B cell (primary cell): ENCODE results near the gene NMNAT2. TPM values are rescaled to one million over a fixed set of nuclear protein-coding genes. Genes with fewer than 3 reads are reported as not detected.

ENCODE experiments used
- ATAC-seq: fragments of 200-7000 bp; cut with Tn5 transposase; one replicate; pipeline ENCODE4 v1.10.0; 2021; ENCODE audit warnings: low read depth, mild to moderate bottlenecking, moderate number of reproducible peaks, moderate library complexity
- CTCF ChIA-PET: fragments of 350-600 bp; sonication (Branson Sonifier 250); formaldehyde crosslinking; loops from one replicate; lab custom pipeline; 2021; ENCODE audit warnings: antibody characterized with exemption, inconsistent platforms; lab: Charles Lee
- POLR2A ChIA-PET: fragments of 350-600 bp; sonication (Branson Sonifier 250); formaldehyde crosslinking; loops from one replicate; lab custom pipeline; 2021; ENCODE audit warnings: antibody characterized with exemption; lab: Charles Lee
- DNase-seq: peaks from one replicate; pipeline ENCODE4 v3.0.0; 2013
- H2AFZ ChIP-seq: 2 replicates; pipeline ENCODE4 v1.6.1; 2012; ENCODE audit warnings: mild to moderate bottlenecking, low read depth, low read length; ENCODE audit not compliant: insufficient read depth, poor library complexity, severe bottlenecking
- H3K27ac ChIP-seq, 2 donors: 1 replicate in 1 of 2; 2 replicates in 1 of 2; pipeline ENCODE4 v1.5.1; 2012 to 2013; ENCODE audit warnings: low read length in 2 of 2, mild to moderate bottlenecking in 2 of 2, moderate library complexity in 1 of 2
- H3K27me3 ChIP-seq, 4 experiments: fragments of 200-600 bp in 1 of 4; sonication (generic) in 1 of 4; replicated peaks in 1 of 4; 1 replicate in 2 of 4; 2 replicates in 2 of 4; pipeline versions ENCODE4 v1.6.1 to v1.7.0; 2013 to 2016; ENCODE audit warnings: low read length in 3 of 4, mild to moderate bottlenecking in 2 of 4, mixed read lengths in 1 of 4, moderate library complexity in 1 of 4; ENCODE audit not compliant: insufficient read depth in 4 of 4, control insufficient read depth in 3 of 4; ENCODE audit errors: control extremely low read depth in 1 of 4
- H3K36me3 ChIP-seq, 2 experiments: replicated peaks in 1 of 2; 1 replicate in 1 of 2; 2 replicates in 1 of 2; pipeline versions ENCODE4 v1.6.1 to v1.7.1; 2013; ENCODE audit warnings: low read length in 1 of 2; ENCODE audit not compliant: insufficient read depth in 2 of 2, control insufficient read depth in 1 of 2; ENCODE audit errors: control extremely low read depth in 1 of 2, extremely low read depth in 1 of 2
- H3K4me1 ChIP-seq, 2 donors: fragments of 200-600 bp in 1 of 2; sonication (generic) in 1 of 2; 1 replicate in 1 of 2; 2 replicates in 1 of 2; pipeline versions ENCODE4 v1.5.1 to v1.6.1; 2013 to 2017; ENCODE audit warnings: low read length in 2 of 2; ENCODE audit not compliant: control insufficient read depth in 2 of 2, insufficient read depth in 2 of 2
- H3K4me2 ChIP-seq: replicated peaks from 2 replicates; pipeline ENCODE3; 2012; ENCODE audit warnings: mild to moderate bottlenecking, low read depth, low read length; ENCODE audit not compliant: poor library complexity, severe bottlenecking
- H3K4me3 ChIP-seq, 5 experiments: fragments of 200-600 bp in 1 of 5; sonication (generic) in 1 of 5; 1 replicate in 3 of 5; 2 replicates in 2 of 5; pipeline versions ENCODE4 v1.5.1 to v1.7.0; 2011 to 2016; ENCODE audit warnings: low read length in 4 of 5, mild to moderate bottlenecking in 4 of 5, low read depth in 2 of 5, control low read depth in 1 of 5, moderate library complexity in 1 of 5; ENCODE audit not compliant: insufficient read depth in 1 of 5; ENCODE audit errors: control extremely low read depth in 1 of 5, extremely low read depth in 1 of 5
- H3K79me2 ChIP-seq: fragments of 200-600 bp; sonication (generic); one replicate; pipeline ENCODE4 v1.6.0; 2016; ENCODE audit warnings: low read length; ENCODE audit not compliant: control insufficient read depth, insufficient read depth
- H3K9ac ChIP-seq: fragments of 200-600 bp; sonication (generic); 2 replicates; pipeline ENCODE4 v1.6.1; 2017; ENCODE audit warnings: mild to moderate bottlenecking, low read length, moderate library complexity
- H3K9me3 ChIP-seq, 3 donors: one replicate each; pipeline versions ENCODE4 v1.6.1 to v1.7.1; 2013; ENCODE audit warnings: low read length in 2 of 3; ENCODE audit not compliant: control insufficient read depth in 2 of 3, insufficient read depth in 1 of 3; ENCODE audit errors: control extremely low read depth in 1 of 3
- H4K20me1 ChIP-seq: 2 replicates; pipeline ENCODE4 v1.6.0; 2012; ENCODE audit warnings: mild to moderate bottlenecking, low read length; ENCODE audit not compliant: insufficient read depth, control insufficient read depth, poor library complexity, severe bottlenecking
- H3K27ac Mint-ChIP-seq: one replicate; pipeline ENCODE4 v1.8.0; 2021; ENCODE audit warnings: mixed read lengths
- H3K27me3 Mint-ChIP-seq: one replicate; pipeline ENCODE4 v1.8.0; 2021; ENCODE audit warnings: mixed read lengths
- H3K4me1 Mint-ChIP-seq: one replicate; pipeline ENCODE4 v1.8.0; 2021; ENCODE audit warnings: mixed read lengths
- H3K4me3 Mint-ChIP-seq: one replicate; pipeline ENCODE4 v1.8.0; 2021; ENCODE audit warnings: mixed read lengths
- H3K9me3 Mint-ChIP-seq: one replicate; pipeline ENCODE4 v1.8.0; 2022; ENCODE audit warnings: mixed read lengths; ENCODE audit not compliant: insufficient read depth
- EZH2 ChIP-seq: IDR thresholded peaks from 2 replicates; pipeline ENCODE4 v1.6.1; 2012; ENCODE audit warnings: borderline replicate concordance, low read depth, mild to moderate bottlenecking, moderate library complexity, low read length; ENCODE audit not compliant: insufficient read depth, poor library complexity, severe bottlenecking
- WGBS: methylation state at CpG from one replicate; pipeline ENCODE4 v1.1.5; 2013; ENCODE audit warnings: missing lambda C conversion rate; ENCODE audit not compliant: insufficient coverage; 5-methylcytosine and 5-hydroxymethylcytosine counted together
- intact Hi-C: fragments of 100-400 bp; cut with micrococcal nuclease; formaldehyde crosslinking; loops from one replicate; pipeline ENCODE4 v1.10.0; 2022
- polyA plus RNA-seq: library from polyadenylated mRNA; depleted of rRNA; stranded (reverse); fragments of >200 nt; gene quantifications from 2 replicates; pipeline ENCODE4 v1.2.3, GENCODE V29; 2012
- total RNA-seq, 2 donors: library from RNA; stranded (reverse); fragments of 120-200 nt in 1 of 2; gene quantifications; 1 replicate in 1 of 2; 2 replicates in 1 of 2; pipeline versions ENCODE4 v1.2.3 to v1.2.4, GENCODE V29; 2013 to 2022
- TF ChIP-seq, protein P1 (sequence below): fragments of 200-600 bp; IDR thresholded peaks from one replicate; pipeline ENCODE4 v1.8.0; 2022; ENCODE audit warnings: antibody characterized with exemption, mild to moderate bottlenecking

The NMNAT2 gene
- total and polyA plus RNA-seq, 2 donors (not counting 1 experiment from before 2014, with no cell fraction given): not detected

DNA sequence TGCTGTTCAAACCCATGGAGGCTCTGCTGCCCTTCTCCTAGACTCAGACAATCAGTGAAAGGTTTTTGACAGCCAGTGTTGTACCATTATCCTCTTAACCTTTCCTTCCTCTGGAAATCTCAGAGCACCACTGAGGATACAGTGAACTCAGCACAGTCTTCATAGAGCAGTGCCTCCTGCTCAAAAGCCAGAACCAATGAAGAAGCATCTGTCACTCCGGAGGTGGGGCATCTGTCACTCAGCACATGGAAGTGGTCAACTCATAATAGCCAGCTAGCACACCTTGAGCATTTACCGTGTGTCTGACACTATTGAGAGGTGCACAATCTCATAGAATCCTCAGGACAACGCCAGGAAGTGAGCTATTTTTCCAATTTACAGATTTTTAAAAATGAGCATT is 62.4 kb downstream of the NMNAT2 start:
- POLR2A ChIA-PET: no interaction called here
- Histone ChIP-seq H3K9ac (no peak overlapping the region), H3K4me1 (no peaks in the 10 kb centered on the region), H3K4me2 (no peak overlapping the region), H3K9me3 (no peaks in the 10 kb centered on the region), H4K20me1 (no peaks in the 10 kb centered on the region), H3K36me3 (no peaks in the 10 kb centered on the region), H2AFZ (no peak overlapping the region), H3K79me2 (no peaks in the 10 kb centered on the region), H3K4me3 (no peak overlapping the region), H3K27ac (no peak overlapping the region), H3K27me3 (peaks cover 0 to 5% (median 2%) of the 10 kb centered on the region in 4 experiments)
- Mint-ChIP-seq H3K4me3 (no peak overlapping the region), H3K27me3 (peaks cover 28% of the 10 kb centered on the region), H3K27ac (no peak overlapping the region), H3K9me3 (peaks cover 2% of the 10 kb centered on the region), H3K4me1 (no peaks in the 10 kb centered on the region)
- 100% methylated on average over 1 of the region's 3 CpGs for WGBS
- DNase-seq (no peak), ATAC-seq (no peak)
- no peak for TF ChIP-seq EZH2
- TF ChIP-seq, protein P1, sequence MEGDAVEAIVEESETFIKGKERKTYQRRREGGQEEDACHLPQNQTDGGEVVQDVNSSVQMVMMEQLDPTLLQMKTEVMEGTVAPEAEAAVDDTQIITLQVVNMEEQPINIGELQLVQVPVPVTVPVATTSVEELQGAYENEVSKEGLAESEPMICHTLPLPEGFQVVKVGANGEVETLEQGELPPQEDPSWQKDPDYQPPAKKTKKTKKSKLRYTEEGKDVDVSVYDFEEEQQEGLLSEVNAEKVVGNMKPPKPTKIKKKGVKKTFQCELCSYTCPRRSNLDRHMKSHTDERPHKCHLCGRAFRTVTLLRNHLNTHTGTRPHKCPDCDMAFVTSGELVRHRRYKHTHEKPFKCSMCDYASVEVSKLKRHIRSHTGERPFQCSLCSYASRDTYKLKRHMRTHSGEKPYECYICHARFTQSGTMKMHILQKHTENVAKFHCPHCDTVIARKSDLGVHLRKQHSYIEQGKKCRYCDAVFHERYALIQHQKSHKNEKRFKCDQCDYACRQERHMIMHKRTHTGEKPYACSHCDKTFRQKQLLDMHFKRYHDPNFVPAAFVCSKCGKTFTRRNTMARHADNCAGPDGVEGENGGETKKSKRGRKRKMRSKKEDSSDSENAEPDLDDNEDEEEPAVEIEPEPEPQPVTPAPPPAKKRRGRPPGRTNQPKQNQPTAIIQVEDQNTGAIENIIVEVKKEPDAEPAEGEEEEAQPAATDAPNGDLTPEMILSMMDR: no peak
- CTCF ChIA-PET: no interaction called here
- intact Hi-C loops: no loop called here

DNA sequence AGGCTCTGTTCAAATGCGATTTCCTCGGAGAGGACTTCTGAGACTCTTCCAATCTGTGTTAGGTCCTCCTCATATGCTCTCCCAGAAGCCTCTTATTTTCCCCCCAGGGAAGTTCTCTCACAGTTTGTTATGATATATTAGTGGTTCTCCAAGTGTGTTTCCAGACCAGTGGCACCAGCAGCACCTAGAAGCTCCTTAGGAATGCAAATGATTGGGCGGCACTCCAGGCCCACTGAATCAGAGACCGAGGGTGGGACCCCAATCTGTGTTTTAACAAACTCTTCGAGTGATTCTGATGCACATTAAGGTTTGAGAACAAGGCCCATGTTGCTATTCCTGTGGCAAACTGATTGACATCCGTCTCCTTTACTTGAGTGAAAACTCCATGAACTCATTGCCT is 63.0 kb downstream of the NMNAT2 start:
- no peak for ATAC-seq
- no peak overlapping the region for H3K27ac Mint-ChIP-seq
- intact Hi-C loops: no loop called here
- H3K27me3 Mint-ChIP-seq: peaks cover 27% of the 10 kb centered on the region
- Histone ChIP-seq H3K4me1 (no peaks in the 10 kb centered on the region), H3K4me3 (no peak overlapping the region), H3K9ac (no peak overlapping the region), H3K27ac (no peak overlapping the region), H3K9me3 (no peaks in the 10 kb centered on the region), H3K36me3 (no peaks in the 10 kb centered on the region), H3K27me3 (peaks cover 0 to 4% (median 2%) of the 10 kb centered on the region in 4 experiments), H4K20me1 (no peaks in the 10 kb centered on the region), H3K4me2 (no peak overlapping the region), H2AFZ (no peak overlapping the region), H3K79me2 (no peaks in the 10 kb centered on the region)
- CTCF ChIA-PET: no interaction called here
- POLR2A ChIA-PET: no interaction called here
- peaks cover 2% of the 10 kb centered on the region for H3K9me3 Mint-ChIP-seq
- no peaks in the 10 kb centered on the region for H3K4me1 Mint-ChIP-seq
- 85% methylated on average over 4 of the region's 6 CpGs for WGBS
- no peak overlapping the region for H3K4me3 Mint-ChIP-seq
- no peak for DNase-seq
- no peak for TF ChIP-seq EZH2
- TF ChIP-seq, protein P1: no peak
